GM21576 (cell line): ENCODE data around the gene WNK1.
"Not testable (repeated sequence)": the region's sequence is repeated elsewhere in the genome, so short reads cannot be mapped to it uniquely, and the experiment has no call there.

Source experiments
- ATAC-seq: cut with Tn5 transposase; IDR thresholded peaks from one replicate; pipeline ENCODE4 v1.9.1; 2021; ENCODE audit warnings: mild to moderate bottlenecking, moderate library complexity; ENCODE audit not compliant: unreplicated experiment

The WNK1 gene

GRCh38 chr12:777550-778047 lies 25.2 kb downstream of the WNK1 start:
- ATAC-seq = no peak

GRCh38 chr12:778615-779014 lies 26.2 kb downstream of the WNK1 start:
- ATAC-seq = no peak

GRCh38 chr12:779745-780734 lies 27.7 kb downstream of the WNK1 start:
- ATAC-seq = no peak

- no peak for ATAC-seq
These were observed 28.5 kb downstream of the WNK1 start for GRCh38 chr12:780750-781379.

- no peak for ATAC-seq
These were observed 33.3 kb downstream of the WNK1 start for GRCh38 chr12:785706-786105.

GRCh38 chr12:788288-788687 lies 35.9 kb downstream of the WNK1 start:
- no peak for ATAC-seq

GRCh38 chr12:788762-789161 lies 36.4 kb downstream of the WNK1 start:
- not testable (repeated sequence) for ATAC-seq

- ATAC-seq = no peak
These were observed 37.6 kb downstream of the WNK1 start for GRCh38 chr12:789852-790563.

GRCh38 chr12:790608-791007 lies 38.2 kb downstream of the WNK1 start:
- ATAC-seq = no peak

- ATAC-seq = no peak
These were observed 40.7 kb downstream of the WNK1 start for GRCh38 chr12:793037-793436.

GRCh38 chr12:793711-794110 lies 41.3 kb downstream of the WNK1 start:
- no peak for ATAC-seq

- no peak for ATAC-seq
These were observed 42.9 kb downstream of the WNK1 start for GRCh38 chr12:795305-795704.

GRCh38 chr12:800401-800800 lies 48.0 kb downstream of the WNK1 start:
- no peak for ATAC-seq

GRCh38 chr12:802242-803120 lies 50.1 kb downstream of the WNK1 start:
- no peak for ATAC-seq

GRCh38 chr12:805022-805632 lies 52.7 kb downstream of the WNK1 start:
- ATAC-seq = no peak

- ATAC-seq = no peak
These were observed 53.9 kb downstream of the WNK1 start for GRCh38 chr12:806200-806791.

- ATAC-seq = no peak
These were observed 54.8 kb downstream of the WNK1 start for GRCh38 chr12:807041-807735.

GRCh38 chr12:810116-810515 lies 57.7 kb downstream of the WNK1 start:
- ATAC-seq = no peak
